ENCODE results near the gene HPSE.
"Not testable (repeated sequence)": the region's sequence is repeated elsewhere in the genome, so short reads cannot be mapped to it uniquely, and the experiment has no call there.

The HPSE gene

GRCh38 chr4:83281307-83281706, 53.3 kb downstream of the HPSE start:
- DNase-seq, result no peak

- no peak for DNase-seq
Measured at GRCh38 chr4:83276299-83277040, 58.2 kb downstream of the HPSE start.

GRCh38 chr4:83273926-83274325, 60.7 kb downstream of the HPSE start:
- DNase-seq, result not testable (repeated sequence)

GRCh38 chr4:83272900-83273299, 61.7 kb downstream of the HPSE start:
- DNase-seq, result no peak

- DNase-seq, result no peak
Measured at GRCh38 chr4:83269256-83269655, 65.4 kb downstream of the HPSE start.

- DNase-seq, result no peak
Measured at GRCh38 chr4:83268491-83268890, 66.2 kb downstream of the HPSE start.

GRCh38 chr4:83267830-83268475, 66.7 kb downstream of the HPSE start:
- no peak for DNase-seq

GRCh38 chr4:83267121-83267829, 67.4 kb downstream of the HPSE start:
- no peak for DNase-seq

GRCh38 chr4:83266689-83267088, 68.0 kb downstream of the HPSE start:
- no peak for DNase-seq

- DNase-seq, result no peak
Measured at GRCh38 chr4:83263106-83263505, 71.5 kb downstream of the HPSE start.

GRCh38 chr4:83262682-83263081, 72.0 kb downstream of the HPSE start:
- no peak for DNase-seq

- no peak for DNase-seq
Measured at GRCh38 chr4:83261307-83261706, 73.3 kb downstream of the HPSE start.

- DNase-seq, result no peak
Measured at GRCh38 chr4:83259586-83259985, 75.1 kb downstream of the HPSE start.

- DNase-seq, result no peak
Measured at GRCh38 chr4:83258461-83258860, 76.2 kb downstream of the HPSE start.

- DNase-seq, result no peak
Measured at GRCh38 chr4:83257811-83258210, 76.8 kb downstream of the HPSE start.

GRCh38 chr4:83255584-83255983, 79.1 kb downstream of the HPSE start:
- DNase-seq, result no peak

GRCh38 chr4:83252782-83253405, 81.8 kb downstream of the HPSE start:
- peak; percentile 26 for DNase-seq

GRCh38 chr4:83251447-83251830, 83.2 kb downstream of the HPSE start:
- no peak for DNase-seq

- DNase-seq, result no peak
Measured at GRCh38 chr4:83250687-83251446, 83.8 kb downstream of the HPSE start.

- no peak for DNase-seq
Measured at GRCh38 chr4:83248486-83248885, 86.2 kb downstream of the HPSE start.

GRCh38 chr4:83247415-83248357, 87.0 kb downstream of the HPSE start:
- DNase-seq, result no peak
